Osteoblast (primary cell): ENCODE data around the gene VPS13A. TPM values are rescaled to one million over a fixed set of nuclear protein-coding genes. Genes with fewer than 3 reads are reported as not detected.
"Not testable (repeated sequence)": the region's sequence is repeated elsewhere in the genome, so short reads cannot be mapped to it uniquely, and the experiment has no call there.

Experiments used
- DNase-seq: peaks from one replicate; pipeline ENCODE4 v3.0.0; 2011; ENCODE audit warnings: low spot score, mixed read lengths; ENCODE audit not compliant: insufficient read length; ENCODE audit errors: missing footprints
- H2AFZ ChIP-seq: 2 replicates; pipeline ENCODE4 v1.6.0; 2011; ENCODE audit warnings: mild to moderate bottlenecking, low read length
- H3K27ac ChIP-seq: 2 replicates; pipeline ENCODE4 v1.5.1; 2011; ENCODE audit warnings: mild to moderate bottlenecking, low read depth, low read length, moderate library complexity
- H3K27me3 ChIP-seq: 2 replicates; pipeline ENCODE4 v1.6.0; 2012; ENCODE audit warnings: mild to moderate bottlenecking, control low read depth, inconsistent platforms, low read length, moderate library complexity; ENCODE audit not compliant: insufficient read depth
- H3K36me3 ChIP-seq: 2 replicates; pipeline ENCODE4 v1.5.1; 2011; ENCODE audit warnings: mild to moderate bottlenecking, low read length, control low read depth, moderate library complexity; ENCODE audit not compliant: insufficient read depth
- H3K4me1 ChIP-seq: 2 replicates; pipeline ENCODE4 v1.5.1; 2011; ENCODE audit warnings: mild to moderate bottlenecking, low read length, control low read depth, moderate library complexity; ENCODE audit not compliant: insufficient read depth
- H3K4me2 ChIP-seq: 2 replicates; pipeline ENCODE4 v1.6.0; 2011; ENCODE audit warnings: mild to moderate bottlenecking, low read length; ENCODE audit not compliant: insufficient read depth
- H3K4me3 ChIP-seq: fragments of 200-600 bp; sonication (generic); 3 replicates; pipeline ENCODE4 v1.5.1; 2012; ENCODE audit warnings: mild to moderate bottlenecking, low read length, inconsistent platforms; ENCODE audit not compliant: insufficient read depth
- H3K79me2 ChIP-seq: 2 replicates; pipeline ENCODE4 v1.6.0; 2012; ENCODE audit warnings: mild to moderate bottlenecking, low read length, control low read depth, inconsistent platforms; ENCODE audit not compliant: insufficient read depth
- H3K9me3 ChIP-seq: 2 replicates; pipeline ENCODE4 v1.5.1; 2011; ENCODE audit warnings: low read depth, low read length, control low read depth
- H4K20me1 ChIP-seq: 2 replicates; pipeline ENCODE4 v1.6.0; 2012; ENCODE audit warnings: mild to moderate bottlenecking, low read length, control low read depth; ENCODE audit not compliant: insufficient read depth
- total RNA-seq: library from RNA; depleted of rRNA; stranded (reverse); fragments of >200 nt; gene quantifications from 2 replicates; pipeline ENCODE4 v1.2.3, GENCODE V29; 2012
- TF ChIP-seq, protein P1 (sequence below): IDR thresholded peaks from 2 replicates; pipeline ENCODE4 v1.5.1; 2011; ENCODE audit warnings: mild to moderate bottlenecking, low read depth, low read length, moderate library complexity; ENCODE audit errors: extremely low read depth

Gene VPS13A
- total RNA-seq, 1 donor: 60.4 TPM

DNA sequence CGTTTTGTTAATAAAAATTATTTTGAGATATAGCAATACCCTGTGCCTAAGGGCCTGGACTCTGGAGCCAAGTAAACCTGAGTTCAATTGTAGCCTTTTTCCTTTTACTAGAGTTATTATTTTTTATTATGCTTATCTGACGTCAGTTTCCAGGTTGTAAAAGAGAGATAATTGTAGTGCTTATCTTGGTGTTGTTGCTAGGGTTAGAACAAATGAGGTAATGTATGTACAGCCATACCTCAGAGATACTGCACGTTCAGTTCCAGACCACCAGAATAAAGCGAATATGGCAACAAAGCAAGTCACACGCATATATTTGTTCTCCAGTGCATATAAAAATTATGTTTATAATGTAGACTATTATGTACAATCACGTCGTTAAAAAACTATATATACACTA, 215.0 kb downstream of the VPS13A start:
- Histone ChIP-seq H2AFZ (no peak overlapping the region), H3K9me3 (no peaks in the 10 kb centered on the region), H3K36me3 (peaks cover 6% of the 10 kb centered on the region), H3K27me3 (no peaks in the 10 kb centered on the region), H3K4me3 (no peak overlapping the region), H3K79me2 (no peaks in the 10 kb centered on the region), H3K4me1 (no peaks in the 10 kb centered on the region), H3K27ac (no peak overlapping the region), H3K4me2 (no peak overlapping the region), H4K20me1 (no peaks in the 10 kb centered on the region)
- no peak for DNase-seq
- TF ChIP-seq, protein P1, sequence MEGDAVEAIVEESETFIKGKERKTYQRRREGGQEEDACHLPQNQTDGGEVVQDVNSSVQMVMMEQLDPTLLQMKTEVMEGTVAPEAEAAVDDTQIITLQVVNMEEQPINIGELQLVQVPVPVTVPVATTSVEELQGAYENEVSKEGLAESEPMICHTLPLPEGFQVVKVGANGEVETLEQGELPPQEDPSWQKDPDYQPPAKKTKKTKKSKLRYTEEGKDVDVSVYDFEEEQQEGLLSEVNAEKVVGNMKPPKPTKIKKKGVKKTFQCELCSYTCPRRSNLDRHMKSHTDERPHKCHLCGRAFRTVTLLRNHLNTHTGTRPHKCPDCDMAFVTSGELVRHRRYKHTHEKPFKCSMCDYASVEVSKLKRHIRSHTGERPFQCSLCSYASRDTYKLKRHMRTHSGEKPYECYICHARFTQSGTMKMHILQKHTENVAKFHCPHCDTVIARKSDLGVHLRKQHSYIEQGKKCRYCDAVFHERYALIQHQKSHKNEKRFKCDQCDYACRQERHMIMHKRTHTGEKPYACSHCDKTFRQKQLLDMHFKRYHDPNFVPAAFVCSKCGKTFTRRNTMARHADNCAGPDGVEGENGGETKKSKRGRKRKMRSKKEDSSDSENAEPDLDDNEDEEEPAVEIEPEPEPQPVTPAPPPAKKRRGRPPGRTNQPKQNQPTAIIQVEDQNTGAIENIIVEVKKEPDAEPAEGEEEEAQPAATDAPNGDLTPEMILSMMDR: no peak

DNA sequence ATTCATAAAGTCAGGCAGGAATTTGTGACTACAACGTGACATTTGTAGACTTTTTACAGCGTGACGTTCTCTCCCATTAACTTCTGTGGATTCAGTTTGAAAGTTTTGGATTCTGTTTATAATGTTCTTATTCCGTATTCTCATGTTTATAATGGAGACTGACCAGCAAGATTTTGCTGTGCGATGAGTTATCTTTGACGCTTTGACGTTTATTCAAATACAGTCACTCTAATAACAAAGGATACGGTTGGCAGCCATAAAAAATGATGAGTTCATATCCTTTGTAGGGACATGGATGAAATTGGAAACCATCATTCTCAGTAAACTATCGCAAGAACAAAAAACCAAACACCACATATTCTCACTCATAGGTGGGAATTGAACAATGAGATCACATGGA, 221.2 kb downstream of the VPS13A start:
- peak overlapping the region; percentile 90 for H3K27ac ChIP-seq
- not testable (repeated sequence) for H3K9me3 ChIP-seq, H4K20me1 ChIP-seq, H3K27me3 ChIP-seq, H3K79me2 ChIP-seq, H3K36me3 ChIP-seq
- peak overlapping the region; percentile 63 for H2AFZ ChIP-seq
- peaks cover 27% of the 10 kb centered on the region for H3K4me1 ChIP-seq
- peak overlapping the region; percentile 52 for H3K4me3 ChIP-seq
- H3K4me2 ChIP-seq: peak overlapping the region; percentile 74
- peak; percentile 62 for DNase-seq

DNA sequence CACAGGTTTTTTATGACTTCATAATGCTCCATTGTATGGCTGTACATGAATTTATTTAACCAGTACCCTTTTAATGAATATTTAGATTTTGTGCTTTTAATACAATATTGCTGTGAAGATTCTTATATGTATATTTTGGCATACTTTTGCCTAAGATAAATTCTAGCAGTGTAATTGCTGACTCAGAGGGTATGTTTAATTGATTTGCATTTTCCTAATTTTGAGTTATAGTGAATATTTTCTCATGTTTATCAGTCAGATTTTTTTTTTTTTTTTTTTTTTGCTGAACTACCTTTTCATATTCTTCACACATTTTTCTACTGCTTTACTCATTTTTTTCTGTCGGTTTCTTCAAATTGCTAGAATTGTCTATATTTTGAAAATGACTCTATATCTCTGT, 222.6 kb downstream of the VPS13A start:
- Histone ChIP-seq H3K4me3 (no peak overlapping the region), H3K36me3 (no peaks in the 10 kb centered on the region), H3K4me1 (peaks cover 28% of the 10 kb centered on the region), H3K27ac (no peak overlapping the region), H3K27me3 (no peaks in the 10 kb centered on the region), H3K79me2 (no peaks in the 10 kb centered on the region), H2AFZ (no peak overlapping the region), H3K4me2 (no peak overlapping the region), H4K20me1 (no peaks in the 10 kb centered on the region), H3K9me3 (no peaks in the 10 kb centered on the region)
- TF ChIP-seq, protein P1: no peak
- no peak for DNase-seq

DNA sequence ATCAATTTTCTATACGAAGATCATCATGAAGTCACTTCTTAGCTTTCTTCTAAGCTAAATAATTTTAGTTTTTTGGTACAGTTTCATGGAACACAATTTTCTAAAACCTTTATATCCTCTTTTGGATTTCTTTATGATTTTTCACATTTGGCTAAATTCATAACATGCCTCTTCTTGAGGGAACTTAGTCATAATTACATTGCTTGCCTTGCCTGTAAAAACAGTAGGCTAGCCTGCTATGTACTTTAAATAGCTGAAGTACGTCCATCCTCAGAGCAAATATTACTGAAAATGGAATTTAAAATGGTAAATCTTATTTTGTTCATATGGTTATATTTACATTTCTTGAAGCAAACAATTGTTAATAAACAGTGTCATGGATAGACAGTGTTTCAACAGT, 225.0 kb downstream of the VPS13A start:
- peak overlapping the region; percentile 30 for H3K4me3 ChIP-seq
- H4K20me1 ChIP-seq: no peaks in the 10 kb centered on the region
- TF ChIP-seq, protein P1: no peak
- peak overlapping the region; percentile 22 for H2AFZ ChIP-seq
- peak overlapping the region; percentile 73 for H3K27ac ChIP-seq
- H3K9me3 ChIP-seq: no peaks in the 10 kb centered on the region
- H3K27me3 ChIP-seq: no peaks in the 10 kb centered on the region
- H3K79me2 ChIP-seq: no peaks in the 10 kb centered on the region
- peaks cover 28% of the 10 kb centered on the region for H3K4me1 ChIP-seq
- peak overlapping the region; percentile 74 for H3K4me2 ChIP-seq
- DNase-seq: no peak
- H3K36me3 ChIP-seq: no peaks in the 10 kb centered on the region
